Spleen (tissue), 11 donors: Measurements from ENCODE around the gene ZNF580. TPM values are rescaled to one million over a fixed set of nuclear protein-coding genes. Genes with fewer than 3 reads are reported as not detected.

Experiments used
- DNase-seq: peaks from one replicate; pipeline ENCODE4 v3.0.0-alpha.2; 2020
- H3K27ac ChIP-seq, 8 donors: fragments of 200-600 bp; sonication (generic) in 7 of 8; 1 replicate in 4 of 8; 2 replicates in 4 of 8; pipeline versions ENCODE4 v1.5.0 to v1.8.0; 2016 to 2021; ENCODE audit warnings: inconsistent platforms in 4 of 8, mild to moderate bottlenecking in 4 of 8, moderate library complexity in 1 of 8
- H3K27me3 ChIP-seq, 7 donors: fragments of 200-600 bp; sonication (generic) in 6 of 7; replicated peaks in 1 of 7; 1 replicate in 4 of 7; 2 replicates in 3 of 7; pipeline versions ENCODE4 v1.5.0 to v1.8.0; 2016 to 2021; ENCODE audit warnings: inconsistent platforms in 3 of 7, mild to moderate bottlenecking in 1 of 7
- H3K36me3 ChIP-seq, 6 donors: fragments of 200-600 bp; sonication (generic) in 5 of 6; 1 replicate in 4 of 6; 2 replicates in 2 of 6; pipeline versions ENCODE4 v1.5.0 to v1.8.0; 2016 to 2021; ENCODE audit warnings: inconsistent platforms in 2 of 6
- H3K4me1 ChIP-seq, 6 donors: fragments of 200-600 bp; sonication (generic) in 5 of 6; 1 replicate in 3 of 6; 2 replicates in 3 of 6; pipeline versions ENCODE4 v1.5.0 to v1.8.0; 2016 to 2021; ENCODE audit warnings: inconsistent platforms in 3 of 6
- H3K4me3 ChIP-seq, 8 donors: fragments of 200-600 bp; sonication (generic) in 7 of 8; 1 replicate in 4 of 8; 2 replicates in 4 of 8; pipeline versions ENCODE4 v1.5.0 to v1.8.0; 2016 to 2021; ENCODE audit warnings: inconsistent platforms in 4 of 8, mild to moderate bottlenecking in 4 of 8, moderate library complexity in 2 of 8
- H3K9me3 ChIP-seq, 8 donors: fragments of 200-600 bp; sonication (generic) in 7 of 8; 1 replicate in 4 of 8; 2 replicates in 4 of 8; pipeline versions ENCODE4 v1.5.0 to v1.8.0; 2016 to 2021; ENCODE audit warnings: inconsistent platforms in 4 of 8
- POLR2A ChIP-seq, 3 donors: fragments of 450-650 bp; IDR thresholded peaks; one replicate each; pipeline ENCODE4 v1.5.1; 2017; ENCODE audit warnings: antibody characterized with exemption in 3 of 3, mild to moderate bottlenecking in 1 of 3
- POLR2AphosphoS5 ChIP-seq, 3 donors: sonication (generic); formaldehyde crosslinking; IDR thresholded peaks; one replicate each; pipeline ENCODE4 v1.5.1; 2017; ENCODE audit warnings: antibody characterized with exemption in 3 of 3
- WGBS, 5 donors: extraction: QIAGEN DNeasy Blood & Tissue Kit in 3 of 5; methylation state at CpG; one replicate each; pipeline versions ENCODE4 v1.1.5 to v1.1.7; 2013 to 2018; 5-methylcytosine and 5-hydroxymethylcytosine counted together
- intact Hi-C: fragments of 100-400 bp; cut with DNase I; formaldehyde crosslinking; loops from one replicate; pipeline ENCODE4 v1.15.0; 2023; ENCODE audit warnings: low total_unique reads
- polyA plus RNA-seq, 3 donors: library from polyadenylated mRNA; stranded (reverse); fragments of 200-250 nt; gene quantifications; one replicate each; pipeline ENCODE4 v1.2.1, GENCODE V29; 2013
- total RNA-seq, 7 donors: library from RNA; depleted of rRNA in 3 of 7; stranded (reverse); fragments of >200 nt in 3 of 7; fragmentation: NEBNext Ultra II Directional in 4 of 7; extraction: Animal tissue kit (Norgen Biotek cat#: 25700) in 4 of 7; gene quantifications; one replicate each; pipeline versions ENCODE4 v1.1.0 to v1.2.1, GENCODE V29; 2016 to 2021
- TF ChIP-seq, protein P1 (sequence below), 11 experiments: fragments of 200-600 bp in 7 of 11; fragments of 450-650 bp in 4 of 11; sonication (generic) in 4 of 11; IDR thresholded peaks in 8 of 11; conservative IDR thresholded peaks in 3 of 11; 1 replicate in 7 of 11; 2 replicates in 4 of 11; pipeline versions ENCODE4 v1.4.0 to v1.8.0; 2016 to 2021; ENCODE audit warnings: antibody characterized with exemption in 11 of 11, inconsistent platforms in 4 of 11, mild to moderate bottlenecking in 1 of 11
- donor health status: healthy with polysubstance abuse.
- donor health status: DM: no; HTN: no; CAD: no; lungs with moderate emphysema.
- donor health status: DM: no; HTN: no; CAD: no.
- donor health status: Bipolar disorder and iron deficiency.
- donor health status: healthy.
- donor health status: DM: no; HTN: no; CAD: no.
- donor health status: DM: yes; HTN: yes; CAD: no.

The ZNF580 gene
- total and polyA plus RNA-seq, 10 donors = 18.9 to 58.7 (median 32.5) TPM

GRCh38 chr19:55605207-55605636, 35.6 kb upstream of the ZNF580 start:
- peaks cover 0 to 42% (median 13%) of the 10 kb centered on the region in 6 donors for H3K36me3 ChIP-seq
- peak overlapping the region; percentile 61 to 97 (median 74) for H3K4me3 ChIP-seq
- no peaks in the 10 kb centered on the region for H3K9me3 ChIP-seq
- peak; percentile 84 to 92 (median 89) for TF ChIP-seq POLR2AphosphoS5 (IDR thresholded peaks at IDR 0.05)
- TF ChIP-seq, protein P1, sequence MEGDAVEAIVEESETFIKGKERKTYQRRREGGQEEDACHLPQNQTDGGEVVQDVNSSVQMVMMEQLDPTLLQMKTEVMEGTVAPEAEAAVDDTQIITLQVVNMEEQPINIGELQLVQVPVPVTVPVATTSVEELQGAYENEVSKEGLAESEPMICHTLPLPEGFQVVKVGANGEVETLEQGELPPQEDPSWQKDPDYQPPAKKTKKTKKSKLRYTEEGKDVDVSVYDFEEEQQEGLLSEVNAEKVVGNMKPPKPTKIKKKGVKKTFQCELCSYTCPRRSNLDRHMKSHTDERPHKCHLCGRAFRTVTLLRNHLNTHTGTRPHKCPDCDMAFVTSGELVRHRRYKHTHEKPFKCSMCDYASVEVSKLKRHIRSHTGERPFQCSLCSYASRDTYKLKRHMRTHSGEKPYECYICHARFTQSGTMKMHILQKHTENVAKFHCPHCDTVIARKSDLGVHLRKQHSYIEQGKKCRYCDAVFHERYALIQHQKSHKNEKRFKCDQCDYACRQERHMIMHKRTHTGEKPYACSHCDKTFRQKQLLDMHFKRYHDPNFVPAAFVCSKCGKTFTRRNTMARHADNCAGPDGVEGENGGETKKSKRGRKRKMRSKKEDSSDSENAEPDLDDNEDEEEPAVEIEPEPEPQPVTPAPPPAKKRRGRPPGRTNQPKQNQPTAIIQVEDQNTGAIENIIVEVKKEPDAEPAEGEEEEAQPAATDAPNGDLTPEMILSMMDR (IDR thresholded peaks at IDR 0.05 in 8 of 11, conservative IDR thresholded peaks at IDR 0.05 in 3 of 11) = no peak
- intact Hi-C loops = no loop called here
- H3K4me1 ChIP-seq = peaks cover 15 to 93% (median 62%) of the 10 kb centered on the region in 6 donors
- H3K27ac ChIP-seq = peak overlapping the region; percentile 84 to 99 (median 96)
- 0 to 5% (median 0%) methylated on average over 16 to 43 of the region's 43 CpGs for WGBS, 5 donors
- no peaks in the 10 kb centered on the region for H3K27me3 ChIP-seq
- peak; percentile 99 for DNase-seq

- H3K36me3 ChIP-seq = peaks cover 0 to 49% (median 15%) of the 10 kb centered on the region in 6 donors
- peak; percentile 89 for DNase-seq
- 0 to 2% (median 1%) methylated on average over 18 to 44 of the region's 44 CpGs for WGBS, 5 donors
- H3K27ac ChIP-seq = peak within 1 kb of the TSS; percentile 84 to 99 (median 96)
- TF ChIP-seq POLR2A (IDR thresholded peaks at IDR 0.05) (no peak), POLR2AphosphoS5 (IDR thresholded peaks at IDR 0.05) (peak in 1 of 3 donors; percentile 38)
- TF ChIP-seq, protein P1 (IDR thresholded peaks at IDR 0.05 in 8 of 11, conservative IDR thresholded peaks at IDR 0.05 in 3 of 11) = peak; percentile 43 to 75 (median 68)
- H3K4me3 ChIP-seq = peak within 1 kb of the TSS; percentile 61 to 97 (median 74)
- no peaks in the 10 kb centered on the region for H3K27me3 ChIP-seq
- H3K4me1 ChIP-seq = peaks cover 16 to 95% (median 63%) of the 10 kb centered on the region in 6 donors
- intact Hi-C loops = no loop called here
- no peaks in the 10 kb centered on the region for H3K9me3 ChIP-seq
Measured at GRCh38 chr19:55605637-55606470, 34.9 kb upstream of the ZNF580 start, which contains the start of gene ZNF865. ZNF865 (plus strand) TSS chr19:55605647; CDS start chr19:55613619, 7,972 bp downstream.

DNA sequence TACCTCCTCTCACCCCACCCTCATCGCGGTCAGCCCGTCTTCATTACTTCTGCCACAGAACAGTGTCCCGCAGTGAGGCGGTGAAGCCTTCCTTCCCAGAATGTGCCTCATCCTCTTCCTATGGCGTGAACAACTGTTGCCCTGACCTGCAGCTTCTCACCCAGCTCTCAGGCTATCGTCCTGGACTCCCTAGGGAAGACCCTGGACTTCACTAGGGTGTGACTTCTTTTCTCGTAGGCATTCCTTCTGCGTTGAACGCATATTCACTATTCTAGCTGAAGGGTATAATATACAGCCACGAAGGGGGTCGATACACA, 34.4 kb upstream of the ZNF580 start:
- Histone ChIP-seq H3K4me1 (peaks cover 18 to 95% (median 63%) of the 10 kb centered on the region in 6 donors), H3K4me3 (peak overlapping the region; percentile 61 to 97 (median 74)), H3K9me3 (no peaks in the 10 kb centered on the region), H3K27ac (peak overlapping the region; percentile 55 to 99 (median 96)), H3K36me3 (peaks cover 0 to 52% (median 15%) of the 10 kb centered on the region in 6 donors), H3K27me3 (no peaks in the 10 kb centered on the region)
- no peak for TF ChIP-seq POLR2A (IDR thresholded peaks at IDR 0.05)
- TF ChIP-seq, protein P1 (IDR thresholded peaks at IDR 0.05 in 8 of 11, conservative IDR thresholded peaks at IDR 0.05 in 3 of 11) = peak in 1 of 11 experiments; percentile 4
- peak in 1 of 3 donors; percentile 2 for TF ChIP-seq POLR2AphosphoS5 (IDR thresholded peaks at IDR 0.05)
- WGBS, 5 donors = 24 to 26% (median 24%) methylated on average over 12 of the region's 12 CpGs
- intact Hi-C loops = no loop called here
- DNase-seq = no peak

DNA sequence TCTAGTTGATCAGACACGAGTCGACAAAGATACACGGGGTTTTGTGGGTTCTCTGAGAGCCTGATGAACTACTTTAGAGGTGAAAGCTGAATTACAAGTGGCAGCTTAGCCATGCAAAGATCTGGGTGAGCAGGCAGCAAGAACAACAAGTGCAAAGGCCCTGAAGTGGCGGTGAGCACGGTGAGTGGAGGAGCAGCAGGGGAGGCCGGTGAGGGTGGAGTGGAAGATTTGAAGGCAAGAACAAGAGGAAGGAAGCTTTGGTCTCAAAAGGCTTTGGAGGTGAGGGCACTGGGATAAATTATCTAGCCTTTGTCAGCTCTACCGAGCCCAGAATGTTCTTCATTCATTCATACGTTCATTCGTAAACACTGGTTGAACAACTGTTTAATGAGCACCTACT, 34.0 kb upstream of the ZNF580 start:
- intact Hi-C loops = no loop called here
- DNase-seq = no peak
- Histone ChIP-seq H3K9me3 (no peaks in the 10 kb centered on the region), H3K4me3 (peak overlapping the region in 6 of 8 donors; percentile 61 to 97 (median 81)), H3K36me3 (peaks cover 0 to 52% (median 15%) of the 10 kb centered on the region in 6 donors), H3K27ac (peak overlapping the region; percentile 55 to 99 (median 96)), H3K27me3 (no peaks in the 10 kb centered on the region), H3K4me1 (peaks cover 20 to 95% (median 63%) of the 10 kb centered on the region in 6 donors)
- TF ChIP-seq POLR2AphosphoS5 (IDR thresholded peaks at IDR 0.05) (no peak), POLR2A (IDR thresholded peaks at IDR 0.05) (no peak)
- TF ChIP-seq, protein P1 (IDR thresholded peaks at IDR 0.05 in 8 of 11, conservative IDR thresholded peaks at IDR 0.05 in 3 of 11) = no peak
- 59 to 71% (median 62%) methylated on average over 9 of the region's 9 CpGs for WGBS, 5 donors
